ENCODE results near the gene NR2F6. TPM values are rescaled to one million over a fixed set of nuclear protein-coding genes. Genes with fewer than 3 reads are reported as not detected.
A peak's percentile ranks its signal among the peaks of the same experiment; 100 is the strongest.

The NR2F6 gene
- polyA plus RNA-seq, 12 donors, result 15.7 to 58.5 (median 21.3) TPM; not detected in 1

GRCh38 chr19:17243211-17243829, 2.4 kb downstream of the NR2F6 start:
- DNase-seq, result no peak

DNA sequence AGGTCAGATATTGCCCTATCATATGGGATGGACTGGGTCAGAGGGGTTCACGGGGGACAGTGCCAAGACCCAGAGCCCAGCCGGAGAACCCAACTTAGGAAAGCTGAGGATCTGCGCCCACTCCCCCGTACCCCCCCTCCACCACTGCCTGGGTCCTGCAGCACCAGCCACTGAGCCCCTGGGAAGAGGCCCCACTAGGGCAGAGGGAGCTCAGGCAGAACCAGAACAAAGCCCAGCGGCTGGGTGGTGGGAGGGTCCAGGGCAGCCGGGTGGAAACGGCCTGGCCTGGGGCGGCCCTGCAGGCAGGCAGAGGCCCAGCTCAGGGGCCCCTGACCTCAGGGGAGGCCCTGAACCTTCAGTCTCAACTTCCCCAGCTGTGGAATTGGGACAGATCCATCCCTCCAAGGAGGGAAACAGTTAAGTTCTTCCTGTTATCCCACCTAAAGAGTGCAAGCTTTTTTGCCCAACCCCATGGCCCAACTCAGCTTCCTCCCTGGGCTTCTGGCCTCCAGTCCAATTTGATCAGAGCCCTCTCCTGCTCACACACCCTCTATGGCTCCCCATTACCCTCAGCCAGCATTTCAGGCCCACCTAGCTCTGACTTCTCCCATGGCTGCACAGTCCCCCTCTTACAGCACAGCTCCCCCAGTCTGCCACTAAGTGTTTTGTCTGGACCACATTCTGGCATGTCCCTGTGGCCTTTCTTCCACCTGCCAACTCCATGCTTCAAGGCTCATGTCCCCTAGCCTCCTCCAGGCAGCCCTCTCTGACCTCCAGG, 3.1 kb downstream of the NR2F6 start:
- no peak for DNase-seq

DNA sequence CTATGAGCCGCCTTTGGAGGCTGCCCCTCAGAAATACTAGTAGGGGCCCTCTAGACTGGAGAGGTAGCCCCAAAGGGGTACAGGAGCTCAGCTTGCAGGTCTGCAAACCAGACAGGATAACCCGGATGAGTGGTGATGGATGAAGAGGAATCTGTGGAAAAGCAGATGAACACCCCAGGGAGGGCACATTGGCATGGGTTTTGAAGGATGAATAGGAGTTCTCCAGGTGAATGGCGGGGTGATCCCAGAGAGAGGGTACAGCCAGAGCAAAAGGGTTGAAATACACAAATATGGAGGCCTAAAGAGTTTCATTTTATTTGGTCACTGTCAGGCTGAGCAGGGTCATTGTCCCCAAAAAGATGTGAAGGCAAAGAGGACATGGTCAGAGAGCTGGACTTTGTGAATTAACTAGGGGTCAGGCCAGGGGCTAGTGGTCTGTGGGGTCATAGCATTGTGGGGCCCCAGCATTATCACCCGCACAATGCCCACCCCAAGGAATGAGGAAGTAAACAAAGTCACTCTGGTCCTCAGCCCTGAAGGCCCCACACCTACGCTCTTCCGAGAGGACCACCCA, 4.8 kb downstream of the NR2F6 start:
- DNase-seq, result no peak

GRCh38 chr19:17240062-17240752, 5.5 kb downstream of the NR2F6 start:
- no peak for DNase-seq

- DNase-seq, result no peak
These were observed 7.7 kb downstream of the NR2F6 start for GRCh38 chr19:17237747-17238706.

DNA sequence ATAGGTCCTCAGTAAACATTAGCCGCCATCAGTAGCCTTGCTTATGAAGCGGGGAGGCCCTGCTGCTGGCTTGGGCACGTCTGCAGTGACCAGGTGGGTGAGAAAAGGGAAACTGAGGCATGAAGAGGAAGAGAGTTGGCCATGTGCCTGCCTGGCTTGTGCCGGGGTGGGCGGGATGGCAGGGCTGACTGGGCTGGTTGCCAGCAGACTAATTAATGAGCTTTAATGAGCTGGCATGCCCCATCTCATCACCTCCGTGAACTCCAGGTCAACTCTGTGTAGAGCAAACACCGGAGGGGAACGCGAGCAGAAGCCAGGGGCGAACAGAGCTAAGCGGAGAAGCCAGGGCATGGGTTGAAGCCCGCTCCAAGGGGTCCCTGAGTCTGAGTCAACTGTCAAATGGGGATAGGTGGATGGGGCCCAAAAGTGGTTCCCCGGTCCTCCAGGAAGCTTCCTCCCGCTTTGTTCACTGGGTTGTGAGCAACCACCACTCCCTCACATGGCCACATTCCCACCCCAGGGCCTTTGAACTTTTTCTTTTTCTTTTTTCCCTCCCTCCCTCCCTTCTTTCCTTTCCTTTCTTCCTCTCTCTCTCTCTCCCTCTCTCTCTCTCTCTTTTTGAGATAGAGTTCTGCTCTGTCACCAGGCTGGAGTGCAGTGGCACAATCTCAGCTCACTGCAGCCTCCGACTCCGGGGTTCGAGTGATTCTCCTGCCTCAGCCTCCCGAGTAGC, 8.7 kb downstream of the NR2F6 start:
- no peak for DNase-seq

GRCh38 chr19:17235971-17236777, 9.5 kb downstream of the NR2F6 start:
- no peak for DNase-seq

GRCh38 chr19:17235300-17235970, 10.3 kb downstream of the NR2F6 start:
- peak; percentile 76 for DNase-seq

DNA sequence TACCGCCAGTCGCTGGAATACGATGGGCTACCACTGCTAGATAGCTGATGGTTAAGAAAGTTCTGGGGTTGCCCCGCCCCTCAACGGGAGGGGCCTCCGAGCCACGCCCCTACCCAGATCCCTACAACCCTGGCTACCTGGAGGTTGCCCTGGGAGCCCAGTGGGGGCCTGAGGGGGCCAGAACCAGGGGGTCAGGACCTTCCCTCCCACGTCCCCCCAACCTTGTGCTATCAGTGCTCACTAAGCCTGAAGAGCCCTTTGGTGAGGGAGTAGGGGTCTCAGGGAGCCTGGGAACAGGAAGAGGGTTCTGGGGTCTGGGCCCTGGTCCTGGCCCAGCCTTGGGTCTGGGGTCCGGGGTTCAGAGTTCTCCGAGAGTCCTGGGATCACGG, 10.8 kb downstream of the NR2F6 start:
- no peak for DNase-seq

DNA sequence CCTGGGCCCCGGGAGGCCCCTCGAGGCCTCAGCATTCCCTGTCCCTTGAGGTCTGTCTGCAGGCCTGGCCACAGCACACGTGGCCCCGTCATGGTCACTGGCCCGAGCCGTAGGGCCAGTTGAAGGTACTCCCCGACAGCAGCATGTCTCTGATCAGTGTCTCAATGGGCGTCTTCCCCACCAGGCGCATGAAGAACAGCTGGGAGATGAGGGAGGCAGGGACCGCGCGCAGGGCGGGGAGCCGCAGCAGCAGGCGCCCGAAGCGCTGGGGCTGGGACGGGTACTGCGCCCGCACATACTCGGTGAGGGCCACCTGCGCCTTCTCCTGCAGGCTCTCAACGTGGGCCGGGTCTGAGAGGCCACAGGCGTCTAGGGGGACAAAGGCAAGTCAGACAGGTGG, 13.5 kb downstream of the NR2F6 start:
- no peak for DNase-seq

DNA sequence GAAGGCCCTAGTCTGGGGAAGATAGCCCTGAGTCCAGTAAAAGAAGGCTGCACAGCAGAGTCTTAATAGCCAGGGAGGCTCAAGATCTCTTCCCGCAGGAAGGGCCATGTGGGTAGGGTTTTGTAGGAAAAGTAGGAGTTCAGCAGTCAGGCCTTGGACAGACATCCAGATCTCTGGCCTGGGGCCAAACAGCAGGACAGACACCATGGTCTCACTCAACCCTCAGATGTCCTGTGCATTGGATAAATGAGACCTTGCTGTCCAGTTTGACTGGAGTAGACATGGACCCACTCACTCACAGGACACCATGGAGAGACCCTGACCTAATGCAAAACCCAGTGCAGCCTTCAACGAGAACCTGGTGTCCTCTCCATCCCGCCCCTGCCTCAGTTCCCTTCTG, 15.8 kb downstream of the NR2F6 start:
- no peak for DNase-seq

- no peak for DNase-seq
These were observed 17.8 kb downstream of the NR2F6 start for GRCh38 chr19:17227798-17228367.

- DNase-seq, result peak; percentile 99
These were observed 19.5 kb downstream of the NR2F6 start, which contains the start of gene OCEL1 for GRCh38 chr19:17226002-17226933. TSS of gene OCEL1 (plus strand) at chr19:17226226. CDS start at chr19:17226248, 22 bp downstream.

GRCh38 chr19:17225053-17225452, 20.7 kb downstream of the NR2F6 start:
- no peak for DNase-seq

- no peak for DNase-seq
These were observed 25.4 kb downstream of the NR2F6 start for GRCh38 chr19:17220207-17220758.

DNA sequence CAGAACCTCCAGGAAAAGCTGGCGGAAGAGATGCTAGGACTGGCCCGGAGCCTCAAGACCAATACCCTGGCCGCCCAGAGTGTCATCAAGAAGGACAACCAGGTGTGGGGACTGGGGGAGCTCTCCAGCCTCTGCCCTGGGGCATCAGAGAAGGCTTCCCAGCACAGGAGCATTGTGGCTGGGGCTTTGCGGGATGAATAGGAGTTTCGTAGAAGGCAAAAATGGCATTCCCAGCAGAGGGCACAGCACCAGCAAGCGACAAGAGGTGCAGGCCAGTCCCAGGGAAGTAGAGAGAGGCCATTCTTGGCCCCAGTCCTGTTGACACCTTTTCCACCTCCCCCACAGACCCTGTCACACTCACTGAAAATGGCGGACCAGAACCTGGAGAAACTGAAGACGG, 26.4 kb downstream of the NR2F6 start:
- DNase-seq, result no peak

- no peak for DNase-seq
These were observed 29.6 kb downstream of the NR2F6 start for GRCh38 chr19:17216058-17216670.

All from muscle of arm (tissue), 12 donors.